GM21619 (cell line): ENCODE data around the gene EP400.

Experiments
- ATAC-seq: cut with Tn5 transposase; IDR thresholded peaks from one replicate; pipeline ENCODE4 v1.9.1; 2021; ENCODE audit not compliant: unreplicated experiment

Gene EP400

GRCh38 chr12:131949431-131950181 is at the start of gene EP400:
Gene EP400, plus strand, starts transcription at chr12:131949942. Its CDS starts 10,678 bp downstream, at chr12:131960620.
- peak; percentile 82 for ATAC-seq

GRCh38 chr12:131900397-131900796 is 49.3 kb upstream of the EP400 start:
- ATAC-seq, result no peak

- ATAC-seq, result no peak
Measured at GRCh38 chr12:131901431-131902331, 48.1 kb upstream of the EP400 start.

- ATAC-seq, result no peak
Measured at GRCh38 chr12:131902332-131903241, 47.2 kb upstream of the EP400 start.

- ATAC-seq, result no peak
Measured at GRCh38 chr12:131903270-131904255, 46.2 kb upstream of the EP400 start.

- no peak for ATAC-seq
Measured at GRCh38 chr12:131904346-131904745, 45.4 kb upstream of the EP400 start.

GRCh38 chr12:131905081-131905629 is 44.6 kb upstream of the EP400 start:
- no peak for ATAC-seq

- no peak for ATAC-seq
Measured at GRCh38 chr12:131905630-131906091, 44.1 kb upstream of the EP400 start.

GRCh38 chr12:131907379-131908091 is 42.2 kb upstream of the EP400 start:
- ATAC-seq, result no peak

GRCh38 chr12:131908092-131909080 is 41.4 kb upstream of the EP400 start:
- ATAC-seq, result no peak

- no peak for ATAC-seq
Measured at GRCh38 chr12:131909081-131909751, 40.5 kb upstream of the EP400 start.

GRCh38 chr12:131909752-131910219 is 40.0 kb upstream of the EP400 start:
- ATAC-seq, result no peak

- no peak for ATAC-seq
Measured at GRCh38 chr12:131910302-131911027, 39.3 kb upstream of the EP400 start.

GRCh38 chr12:131911028-131911650 is 38.6 kb upstream of the EP400 start:
- no peak for ATAC-seq

- no peak for ATAC-seq
Measured at GRCh38 chr12:131911851-131912477, 37.8 kb upstream of the EP400 start.
